Mucosa of descending colon (tissue), 3 donors: ENCODE measurements around the gene MAN1A2. TPM values are rescaled to one million over a fixed set of nuclear protein-coding genes. Genes with fewer than 3 reads are reported as not detected.

Source experiments
- ATAC-seq: fragments of 200-7000 bp; cut with Tn5 transposase; one replicate; pipeline ENCODE4 v1.9.1; 2020; ENCODE audit warnings: mild to moderate bottlenecking, moderate library complexity
- DNase-seq, 3 donors: peaks; one replicate each; pipeline ENCODE4 v3.0.0-alpha.2; 2020
- H3K36me3 ChIP-seq: fragments of 200-600 bp; one replicate; pipeline ENCODE4 v1.8.0; 2021; ENCODE audit warnings: low read depth, mild to moderate bottlenecking
- H3K4me1 ChIP-seq: fragments of 200-600 bp; one replicate; pipeline ENCODE4 v1.8.0; 2021; ENCODE audit warnings: low read depth, mild to moderate bottlenecking
- H3K4me3 ChIP-seq: fragments of 200-600 bp; one replicate; pipeline ENCODE4 v1.8.0; 2021; ENCODE audit warnings: mild to moderate bottlenecking
- H3K9me3 ChIP-seq: fragments of 200-600 bp; one replicate; pipeline ENCODE4 v1.8.0; 2021; ENCODE audit warnings: mild to moderate bottlenecking
- intact Hi-C, 2 donors: fragments of 100-400 bp; cut with DNase I in 1 of 2; cut with micrococcal nuclease in 1 of 2; formaldehyde crosslinking; loops; one replicate each; pipeline versions ENCODE4 v1.11.0 to v1.11.1; 2022; cut with DNase I, micrococcal nuclease
- total RNA-seq, 3 donors: library from RNA; stranded (reverse); fragmentation: NEBNext Ultra II Directional in 2 of 3; extraction: Animal tissue kit (Norgen Biotek cat#: 25700) in 2 of 3; gene quantifications; one replicate each; pipeline versions ENCODE4 v1.2.1 to v1.2.4, GENCODE V29; 2021 to 2023
- TF ChIP-seq, protein P1 (sequence below): fragments of 200-600 bp; IDR thresholded peaks from one replicate; pipeline ENCODE4 v1.8.0; 2022; ENCODE audit warnings: antibody characterized with exemption, mild to moderate bottlenecking
- donor health status: DM: no; HTN: no; CAD: no; lungs with moderate emphysema.
- donor health status: DM: no; HTN: no; CAD: no.
- donor health status: DM: no; HTN: yes; CAD: no.

Gene MAN1A2
- total RNA-seq, 3 donors from 2014 or later = 29.1 to 59.6 (median 32.4) TPM

DNA sequence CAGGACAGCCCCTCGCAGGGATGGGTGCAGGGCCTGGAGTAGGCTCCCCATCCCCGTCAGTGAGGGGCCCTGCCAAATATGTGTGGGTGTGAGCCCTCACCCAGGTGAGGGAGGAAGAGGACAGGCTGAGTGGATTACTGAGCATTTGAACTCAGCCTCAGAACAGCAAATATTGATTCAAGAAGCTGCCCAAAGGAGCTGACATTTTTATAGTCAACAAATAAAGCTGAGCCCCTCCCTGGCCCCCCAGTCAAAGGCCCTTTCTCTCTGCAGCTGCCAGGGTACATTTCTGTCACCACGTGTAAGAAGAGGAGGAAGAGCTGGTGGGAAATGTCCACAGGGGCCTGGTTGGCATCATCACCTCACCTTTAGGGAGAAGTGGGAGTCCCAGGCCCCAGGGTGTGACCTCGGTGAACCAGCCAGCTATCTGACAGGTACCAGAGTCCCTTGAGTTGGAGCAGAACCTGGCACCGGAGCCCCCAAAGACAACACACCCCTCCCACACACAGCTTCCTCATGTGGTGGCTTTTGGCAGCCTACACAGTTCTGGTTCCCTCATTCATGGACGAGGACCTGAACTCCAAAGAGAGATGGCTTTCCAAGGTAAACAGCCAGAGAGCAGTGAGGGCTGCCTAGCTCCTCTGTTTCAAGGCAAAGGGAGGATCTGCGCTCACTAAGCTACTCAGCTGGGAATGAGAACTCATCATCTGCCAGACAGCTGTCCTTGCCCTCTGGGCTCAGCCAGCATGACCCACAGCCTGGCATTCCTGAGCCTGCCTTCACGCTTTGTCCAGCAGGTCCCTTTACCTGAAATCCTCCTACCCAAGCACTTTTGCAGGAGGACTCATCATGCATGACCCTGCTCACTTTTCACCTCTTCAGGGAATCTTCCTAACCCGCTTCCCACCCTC, 195.6 kb downstream of the MAN1A2 start:
- no peaks in the 10 kb centered on the region for H3K9me3 ChIP-seq
- peak; percentile 85 for ATAC-seq
- peaks cover 20% of the 10 kb centered on the region for H3K4me1 ChIP-seq
- H3K36me3 ChIP-seq = no peaks in the 10 kb centered on the region
- TF ChIP-seq, protein P1, sequence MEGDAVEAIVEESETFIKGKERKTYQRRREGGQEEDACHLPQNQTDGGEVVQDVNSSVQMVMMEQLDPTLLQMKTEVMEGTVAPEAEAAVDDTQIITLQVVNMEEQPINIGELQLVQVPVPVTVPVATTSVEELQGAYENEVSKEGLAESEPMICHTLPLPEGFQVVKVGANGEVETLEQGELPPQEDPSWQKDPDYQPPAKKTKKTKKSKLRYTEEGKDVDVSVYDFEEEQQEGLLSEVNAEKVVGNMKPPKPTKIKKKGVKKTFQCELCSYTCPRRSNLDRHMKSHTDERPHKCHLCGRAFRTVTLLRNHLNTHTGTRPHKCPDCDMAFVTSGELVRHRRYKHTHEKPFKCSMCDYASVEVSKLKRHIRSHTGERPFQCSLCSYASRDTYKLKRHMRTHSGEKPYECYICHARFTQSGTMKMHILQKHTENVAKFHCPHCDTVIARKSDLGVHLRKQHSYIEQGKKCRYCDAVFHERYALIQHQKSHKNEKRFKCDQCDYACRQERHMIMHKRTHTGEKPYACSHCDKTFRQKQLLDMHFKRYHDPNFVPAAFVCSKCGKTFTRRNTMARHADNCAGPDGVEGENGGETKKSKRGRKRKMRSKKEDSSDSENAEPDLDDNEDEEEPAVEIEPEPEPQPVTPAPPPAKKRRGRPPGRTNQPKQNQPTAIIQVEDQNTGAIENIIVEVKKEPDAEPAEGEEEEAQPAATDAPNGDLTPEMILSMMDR = no peak
- DNase-seq = peak in 2 of 3 donors; percentile 56 to 63
- intact Hi-C loops = no loop called here
- no peak overlapping the region for H3K4me3 ChIP-seq

DNA sequence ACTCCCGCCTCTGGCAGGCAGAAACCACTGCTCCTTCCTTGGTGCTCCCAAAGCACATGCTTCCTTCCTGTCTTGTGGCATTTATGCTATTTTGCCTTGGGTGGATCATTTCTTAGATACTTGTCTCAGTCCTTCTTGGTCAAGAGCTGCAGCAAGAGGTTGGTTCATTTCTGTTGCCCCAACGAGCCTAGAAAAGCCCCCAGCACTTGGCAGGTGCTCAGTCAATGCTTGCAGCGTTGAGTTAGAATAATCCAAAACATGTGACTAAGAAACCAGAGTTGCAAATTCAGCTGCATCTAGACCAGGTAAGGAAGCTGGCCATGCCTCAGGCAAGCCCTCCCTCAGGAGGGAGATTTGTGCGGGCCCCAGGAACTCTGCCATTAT, 196.2 kb downstream of the MAN1A2 start:
- ATAC-seq (no peak), DNase-seq (no peak)
- no peaks in the 10 kb centered on the region for H3K9me3 ChIP-seq
- intact Hi-C loops = no loop called here
- H3K4me3 ChIP-seq = no peak overlapping the region
- no peaks in the 10 kb centered on the region for H3K36me3 ChIP-seq
- peaks cover 20% of the 10 kb centered on the region for H3K4me1 ChIP-seq
- TF ChIP-seq, protein P1 = no peak

DNA sequence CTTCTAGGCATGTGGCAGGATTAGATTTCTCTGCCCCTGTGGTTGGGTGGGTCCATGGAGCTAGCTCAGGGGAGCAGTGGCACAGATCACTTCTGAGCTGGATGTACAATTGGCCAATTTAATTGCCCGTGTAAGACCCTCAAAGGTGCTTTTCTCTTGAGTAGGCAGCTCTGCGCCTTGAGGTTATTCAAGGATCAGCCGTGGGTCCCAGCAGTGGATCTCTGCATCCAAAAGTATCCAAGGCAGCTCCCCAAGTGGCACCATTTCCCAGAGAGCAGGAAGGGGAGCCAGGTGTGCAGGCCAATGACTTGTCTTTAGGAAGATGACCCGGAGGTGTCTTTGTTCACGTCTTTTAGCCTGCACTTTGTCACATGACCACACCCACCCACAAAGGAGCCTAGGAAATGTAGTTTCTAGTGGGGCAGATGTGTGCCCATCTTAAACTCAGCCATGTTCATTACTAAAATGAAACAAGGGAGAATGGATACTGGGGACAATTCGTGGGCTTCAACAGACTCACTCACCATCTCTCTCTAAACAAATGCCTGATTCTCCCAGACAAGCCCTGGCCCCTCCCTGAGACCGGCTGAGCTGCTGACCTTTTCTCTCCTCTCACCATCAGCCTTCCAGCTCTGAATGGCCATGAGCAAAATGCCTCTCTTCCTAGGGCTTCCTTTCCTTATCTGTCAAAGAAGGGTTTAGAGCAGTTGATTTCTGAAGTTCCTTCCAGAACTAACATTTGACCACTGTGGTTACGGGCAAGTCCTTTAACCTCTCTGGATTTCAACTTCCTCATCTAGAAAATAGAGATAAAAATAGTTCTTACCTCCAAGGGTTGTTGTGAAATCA, 197.2 kb downstream of the MAN1A2 start:
- TF ChIP-seq, protein P1 = no peak
- no peaks in the 10 kb centered on the region for H3K9me3 ChIP-seq
- peaks cover 20% of the 10 kb centered on the region for H3K4me1 ChIP-seq
- H3K4me3 ChIP-seq = no peak overlapping the region
- intact Hi-C loops = no loop called here
- ATAC-seq (no peak), DNase-seq (no peak)
- H3K36me3 ChIP-seq = no peaks in the 10 kb centered on the region

DNA sequence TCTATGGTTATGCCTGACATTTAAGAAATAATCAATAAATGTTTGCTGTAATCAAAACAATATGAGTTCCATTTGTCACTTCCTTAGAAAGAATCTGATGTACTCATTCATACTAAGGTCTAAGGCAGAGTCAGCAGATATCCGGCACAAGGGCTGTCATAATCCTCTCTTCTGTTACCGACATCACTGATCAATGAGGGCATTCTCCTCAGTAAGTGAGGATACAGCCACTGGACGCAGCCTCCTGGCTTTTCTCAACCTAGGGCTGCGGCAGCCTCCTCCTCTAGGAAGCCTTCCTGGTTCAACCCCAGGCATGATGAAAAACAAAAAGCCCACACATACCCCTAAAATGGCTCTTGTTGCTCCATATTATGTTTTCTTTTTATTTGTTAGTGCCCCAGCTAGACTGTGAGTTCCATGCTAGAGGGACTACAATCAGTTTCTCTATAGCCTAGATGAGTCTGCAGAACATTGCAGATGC, 197.9 kb downstream of the MAN1A2 start:
- Histone ChIP-seq H3K36me3 (no peaks in the 10 kb centered on the region), H3K9me3 (no peaks in the 10 kb centered on the region), H3K4me3 (no peak overlapping the region), H3K4me1 (peaks cover 20% of the 10 kb centered on the region)
- TF ChIP-seq, protein P1 = no peak
- intact Hi-C loops = no loop called here
- ATAC-seq (no peak), DNase-seq (no peak)

DNA sequence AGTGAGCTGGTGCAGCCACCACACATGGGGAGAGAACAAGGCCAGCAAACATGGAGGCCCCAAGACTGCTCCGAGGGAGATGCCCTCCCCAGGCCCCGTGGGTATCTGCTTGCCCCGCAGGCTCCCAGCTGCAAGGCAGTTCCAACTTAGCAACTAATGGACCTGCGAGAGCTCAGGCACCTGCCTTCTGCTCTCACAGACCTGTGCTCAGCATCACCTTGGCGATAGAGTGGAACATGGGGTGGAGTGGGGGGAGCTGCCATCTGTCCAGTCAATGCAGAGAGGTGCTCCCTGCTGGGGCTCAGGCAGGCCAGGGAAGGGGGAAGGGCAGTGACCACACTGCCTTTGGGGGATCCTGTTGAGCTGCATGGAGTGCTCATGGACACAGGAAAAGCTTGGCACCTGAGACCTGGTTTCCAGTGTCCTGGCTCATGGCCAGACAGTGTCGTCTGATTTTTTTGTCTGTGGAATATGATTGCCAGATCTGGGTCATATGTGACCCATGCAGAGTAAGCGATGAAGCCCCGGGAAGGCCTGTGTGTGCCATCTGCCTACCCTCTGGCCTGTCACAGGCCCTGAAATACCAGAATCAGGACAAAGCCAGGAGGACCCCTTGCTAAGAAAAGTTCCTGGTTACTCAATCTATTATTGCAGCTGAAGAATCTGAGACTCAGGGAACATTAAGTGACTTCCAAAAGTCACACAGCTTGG, 198.7 kb downstream of the MAN1A2 start:
- Histone ChIP-seq H3K4me3 (no peak overlapping the region), H3K4me1 (peaks cover 26% of the 10 kb centered on the region), H3K36me3 (no peaks in the 10 kb centered on the region), H3K9me3 (no peaks in the 10 kb centered on the region)
- ATAC-seq (no peak), DNase-seq (no peak)
- TF ChIP-seq, protein P1 = no peak
- intact Hi-C loops = no loop called here
